SU-DHL-6 (cell line): ENCODE results near the gene RILPL1.

Experiments used
- EZH2phosphoT487 ChIP-seq: fragments of 200-600 bp; sonication (generic), shearing (Covaris generic); conservative IDR thresholded peaks from 2 replicates; pipeline ENCODE4 v1.6.1; 2018; ENCODE audit warnings: mild to moderate bottlenecking, antibody characterized with exemption, low read length, moderate library complexity, mixed read lengths
- TF ChIP-seq, protein P1 (sequence below): fragments of 200-600 bp; sonication (generic); IDR thresholded peaks from one replicate; pipeline ENCODE4 v1.5.1; 2017; ENCODE audit warnings: antibody characterized with exemption, mild to moderate bottlenecking, low read length, moderate library complexity; ENCODE audit not compliant: insufficient read depth, poor library complexity, severe bottlenecking

DNA sequence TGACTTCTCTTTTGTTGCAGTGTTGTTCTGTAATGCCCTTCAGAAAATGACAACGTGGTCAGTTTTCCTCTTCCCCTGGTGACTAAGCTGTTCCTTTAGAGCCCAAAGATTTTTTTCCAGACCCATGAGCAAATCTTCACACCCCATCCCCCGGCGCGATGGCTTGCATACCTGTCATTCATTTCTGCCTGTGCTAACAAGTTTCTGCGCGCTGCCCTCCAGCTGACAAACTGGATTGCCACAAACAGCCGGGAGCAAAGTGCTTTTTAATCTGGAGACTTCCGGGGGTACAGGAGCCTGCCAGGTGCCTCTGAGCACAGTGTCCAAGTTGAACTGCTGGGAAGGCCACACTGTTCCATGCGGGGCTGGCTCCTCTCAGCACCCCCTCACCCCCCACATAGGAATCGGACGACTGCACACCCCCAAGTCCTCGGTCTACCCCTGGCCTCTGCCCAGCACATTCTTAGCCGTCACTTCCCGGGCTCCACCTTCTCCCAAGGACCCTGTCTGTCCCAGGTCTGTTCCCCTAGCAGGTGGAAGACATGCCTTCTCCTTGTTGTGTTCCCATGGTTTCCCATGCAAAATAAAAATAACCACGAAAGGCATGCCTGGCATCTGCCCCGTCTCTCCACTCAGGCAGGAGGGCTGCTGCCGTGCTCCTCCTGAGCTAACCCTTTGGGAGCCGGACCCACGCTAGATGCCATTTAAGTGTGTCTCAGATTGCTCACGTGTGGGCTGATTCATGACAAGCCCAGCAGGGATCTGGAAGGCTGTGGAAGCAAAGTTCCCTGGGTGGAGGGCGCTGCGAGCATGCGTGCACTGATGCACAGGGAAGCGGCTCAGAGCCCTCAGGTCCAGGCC lies 14.1 kb downstream of the RILPL1 start:
- TF ChIP-seq, protein P1, sequence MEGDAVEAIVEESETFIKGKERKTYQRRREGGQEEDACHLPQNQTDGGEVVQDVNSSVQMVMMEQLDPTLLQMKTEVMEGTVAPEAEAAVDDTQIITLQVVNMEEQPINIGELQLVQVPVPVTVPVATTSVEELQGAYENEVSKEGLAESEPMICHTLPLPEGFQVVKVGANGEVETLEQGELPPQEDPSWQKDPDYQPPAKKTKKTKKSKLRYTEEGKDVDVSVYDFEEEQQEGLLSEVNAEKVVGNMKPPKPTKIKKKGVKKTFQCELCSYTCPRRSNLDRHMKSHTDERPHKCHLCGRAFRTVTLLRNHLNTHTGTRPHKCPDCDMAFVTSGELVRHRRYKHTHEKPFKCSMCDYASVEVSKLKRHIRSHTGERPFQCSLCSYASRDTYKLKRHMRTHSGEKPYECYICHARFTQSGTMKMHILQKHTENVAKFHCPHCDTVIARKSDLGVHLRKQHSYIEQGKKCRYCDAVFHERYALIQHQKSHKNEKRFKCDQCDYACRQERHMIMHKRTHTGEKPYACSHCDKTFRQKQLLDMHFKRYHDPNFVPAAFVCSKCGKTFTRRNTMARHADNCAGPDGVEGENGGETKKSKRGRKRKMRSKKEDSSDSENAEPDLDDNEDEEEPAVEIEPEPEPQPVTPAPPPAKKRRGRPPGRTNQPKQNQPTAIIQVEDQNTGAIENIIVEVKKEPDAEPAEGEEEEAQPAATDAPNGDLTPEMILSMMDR, result no peak
- no peak for TF ChIP-seq EZH2phosphoT487
